ENCODE results near the gene BIRC5.

GRCh38 chr17:78256707-78257591 lies 42.9 kb downstream of the BIRC5 start:
- TF ChIP-seq CTCF (IDR thresholded peaks at IDR 0.05) (no peak), POLR2A (IDR thresholded peaks at IDR 0.05) (no peak)

Measured in testis (tissue), 2 donors.